Endothelial cell of umbilical vein (primary cell): ENCODE measurements around the gene STAB2.

ENCODE experiments used
- CTCF ChIP-seq, 2 donors: IDR thresholded peaks; 1 replicate in 1 of 2; 2 replicates in 1 of 2; pipeline ENCODE4 v1.5.1; 2011; ENCODE audit warnings: low read length in 2 of 2, mild to moderate bottlenecking in 2 of 2, moderate library complexity in 2 of 2, control low read depth in 1 of 2, inconsistent platforms in 1 of 2, low read depth in 1 of 2; ENCODE audit not compliant: insufficient read depth in 1 of 2; ENCODE audit errors: extremely low read depth in 1 of 2
- EZH2 ChIP-seq: IDR thresholded peaks from 2 replicates; pipeline ENCODE4 v1.6.1; 2012; ENCODE audit warnings: borderline replicate concordance, low read depth, mild to moderate bottlenecking, moderate library complexity, low read length, inconsistent platforms; ENCODE audit not compliant: severe bottlenecking
- FOS ChIP-seq: IDR thresholded peaks from 2 replicates; pipeline ENCODE4 v1.6.1; 2011; ENCODE audit warnings: mild to moderate bottlenecking, low read length, moderate library complexity, borderline replicate concordance; ENCODE audit not compliant: insufficient read depth
- GATA2 ChIP-seq: IDR thresholded peaks from 2 replicates; pipeline ENCODE4 v1.7.0; 2011; ENCODE audit warnings: low read depth, mild to moderate bottlenecking, moderate library complexity, mixed read lengths, low read length; ENCODE audit not compliant: insufficient read length, insufficient read depth
- JUN ChIP-seq: IDR thresholded peaks from 2 replicates; pipeline ENCODE4 v1.6.1; 2011; ENCODE audit warnings: borderline replicate concordance, low read depth; ENCODE audit not compliant: insufficient read length, insufficient read depth
- MYC ChIP-seq: IDR thresholded peaks from one replicate; pipeline ENCODE4 v1.6.1; 2011; ENCODE audit warnings: mild to moderate bottlenecking, low read depth, low read length
- POLR2A ChIP-seq: IDR thresholded peaks from 2 replicates; pipeline ENCODE4 v1.6.1; 2012; ENCODE audit warnings: low read depth, mild to moderate bottlenecking, control low read depth, low read length
- POLR2AphosphoS5 ChIP-seq: IDR thresholded peaks from 2 replicates; pipeline ENCODE4 v1.6.1; 2012; ENCODE audit warnings: low read depth, mild to moderate bottlenecking, control low read depth, low read length, moderate library complexity; ENCODE audit not compliant: insufficient read depth
- TF ChIP-seq, protein P1 (sequence below): IDR thresholded peaks from 2 replicates; pipeline ENCODE4 v1.6.1; 2011; ENCODE audit not compliant: insufficient read depth, insufficient read length

GRCh38 chr12:103736572-103736971, 149.5 kb downstream of the STAB2 start:
- TF ChIP-seq CTCF (IDR thresholded peaks at IDR 0.05; ENCODE audit: extremely low read depth in 1 of 2, insufficient read depth in 1 of 2, low read depth in 1 of 2, low read length in 2 of 2), result no peak
- no peak for TF ChIP-seq GATA2
- TF ChIP-seq EZH2, result no peak
- TF ChIP-seq, protein P1, sequence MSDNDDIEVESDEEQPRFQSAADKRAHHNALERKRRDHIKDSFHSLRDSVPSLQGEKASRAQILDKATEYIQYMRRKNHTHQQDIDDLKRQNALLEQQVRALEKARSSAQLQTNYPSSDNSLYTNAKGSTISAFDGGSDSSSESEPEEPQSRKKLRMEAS, result no peak
- TF ChIP-seq POLR2A, result no peak
- no peak for TF ChIP-seq POLR2AphosphoS5
- TF ChIP-seq JUN, result no peak
- TF ChIP-seq FOS, result no peak
- no peak for TF ChIP-seq MYC
